PC-3 (cell line): ENCODE measurements around the gene MINK1. TPM values are rescaled to one million over a fixed set of nuclear protein-coding genes. Genes with fewer than 3 reads are reported as not detected.
A peak's percentile ranks its signal among the peaks of the same experiment; 100 is the strongest.

Experiments
- ATAC-seq: fragments of 200-7000 bp; cut with Tn5 transposase; 2 replicates; pipeline ENCODE4 v1.9.1; 2020; ENCODE audit warnings: mild to moderate bottlenecking, moderate library complexity
- BruUV-seq: library from RNA; stranded (reverse); fragments of 400-500 nt; replicated peaks from 2 replicates; lab custom pipeline; 2021; lab: Mats Ljungman, UMichigan
- CTCF ChIA-PET: fragments of 300-600 bp; sonication (Branson Sonifier 250); formaldehyde crosslinking; loops from one replicate; lab custom pipeline; 2022; ENCODE audit warnings: antibody characterized with exemption; lab: Charles Lee
- POLR2A ChIA-PET: fragments of 300-600 bp; sonication (Branson Sonifier 250); formaldehyde crosslinking; loops from one replicate; lab custom pipeline; 2022; ENCODE audit warnings: antibody characterized with exemption; ENCODE audit not compliant: unreplicated experiment; lab: Charles Lee
- DNase-seq: peaks from one replicate; pipeline ENCODE4 v3.0.0-alpha.2; 2015
- H2AFZ ChIP-seq: fragments of 300-600 bp; sonication (generic); 2 replicates; pipeline ENCODE4 v1.6.0; 2016; ENCODE audit warnings: antibody characterized with exemption, low read length
- H3F3A ChIP-seq: fragments of 300-600 bp; sonication (generic); one replicate; pipeline ENCODE4 v1.6.0; 2017; ENCODE audit warnings: antibody characterized with exemption, low read length, control low read depth, mild to moderate bottlenecking; ENCODE audit not compliant: unreplicated experiment
- H3K27ac ChIP-seq: fragments of 300-600 bp; sonication (generic); 2 replicates; pipeline ENCODE4 v1.5.1; 2016; ENCODE audit warnings: mild to moderate bottlenecking, low read length
- H3K27me3 ChIP-seq: fragments of 300-600 bp; sonication (generic); 2 replicates; pipeline ENCODE4 v1.6.1; 2016; ENCODE audit warnings: low read length, mixed read lengths
- H3K36me3 ChIP-seq: fragments of 300-600 bp; sonication (generic); 2 replicates; pipeline ENCODE4 v1.6.1; 2016; ENCODE audit warnings: low read depth, mixed run types, low read length, mixed read lengths
- H3K4me1 ChIP-seq: fragments of 300-600 bp; sonication (generic); 2 replicates; pipeline ENCODE4 v1.5.1; 2016; ENCODE audit warnings: low read length; ENCODE audit not compliant: insufficient read depth
- H3K4me2 ChIP-seq: fragments of 300-600 bp; sonication (generic); 2 replicates; pipeline ENCODE4 v1.6.0; 2016; ENCODE audit warnings: low read length
- H3K4me3 ChIP-seq: fragments of 300-600 bp; sonication (generic); 2 replicates; pipeline ENCODE4 v1.5.1; 2016; ENCODE audit warnings: mild to moderate bottlenecking, low read length, mixed read lengths
- H3K79me2 ChIP-seq: fragments of 300-600 bp; sonication (generic); 2 replicates; pipeline ENCODE4 v1.6.1; 2017; ENCODE audit warnings: low read length, mixed read lengths
- H3K9ac ChIP-seq: fragments of 300-600 bp; sonication (generic); 2 replicates; pipeline ENCODE4 v1.6.0; 2016; ENCODE audit warnings: mild to moderate bottlenecking, low read length
- H3K9me2 ChIP-seq: fragments of 300-600 bp; sonication (generic); replicated peaks from 2 replicates; pipeline ENCODE4 v1.6.1; 2016; ENCODE audit warnings: mixed run types, low read length, mixed read lengths
- H3K9me3 ChIP-seq: fragments of 300-600 bp; sonication (generic); 2 replicates; pipeline ENCODE4 v1.6.1; 2016; ENCODE audit warnings: low read length, mixed read lengths
- H4K20me1 ChIP-seq: fragments of 300-600 bp; sonication (generic); 2 replicates; pipeline ENCODE4 v1.6.1; 2016; ENCODE audit warnings: low read length, mixed read lengths
- CTCF ChIP-seq: fragments of 300-600 bp; sonication (generic); conservative IDR thresholded peaks from 2 replicates; pipeline ENCODE4 v1.5.1; 2017; ENCODE audit warnings: antibody characterized with exemption, low read depth, mild to moderate bottlenecking, low read length
- EZH2 ChIP-seq: fragments of 300-600 bp; sonication (generic); IDR thresholded peaks from one replicate; pipeline ENCODE4 v1.6.1; 2017; ENCODE audit warnings: antibody characterized with exemption, mild to moderate bottlenecking, low read length; ENCODE audit not compliant: unreplicated experiment
- EZH2phosphoT487 ChIP-seq: fragments of 300-600 bp; sonication (generic); IDR thresholded peaks from 2 replicates; pipeline ENCODE4 v1.6.1; 2018; ENCODE audit warnings: mild to moderate bottlenecking, antibody characterized with exemption, low read length, borderline replicate concordance
- intact Hi-C: fragments of 100-400 bp; cut with micrococcal nuclease; formaldehyde crosslinking; loops from 2 replicates; pipeline ENCODE4 v1.9.0; 2023
- total RNA-seq: library from RNA; depleted of rRNA; stranded (reverse); fragments of >200 nt; gene quantifications from 2 replicates; pipeline ENCODE4 v1.2.3, GENCODE V29; 2014

Gene MINK1
- total RNA-seq, 1 experiment from 2014 or later = 44.5 TPM

GRCh38 chr17:4853208-4853671 lies 20.1 kb downstream of the MINK1 start:
- ChIA-PET CTCF (no interaction called here), POLR2A (no interaction called here)
- Histone ChIP-seq H3K4me1 (peaks cover 49% of the 10 kb centered on the region), H3K9ac (no peak overlapping the region), H3F3A (peaks cover 15% of the 10 kb centered on the region), H3K4me2 (no peak overlapping the region), H2AFZ (no peak overlapping the region), H3K36me3 (no peaks in the 10 kb centered on the region), H3K9me3 (no peaks in the 10 kb centered on the region), H3K27me3 (no peaks in the 10 kb centered on the region), H3K4me3 (no peak overlapping the region), H3K79me2 (peaks cover 59% of the 10 kb centered on the region), H3K27ac (no peak overlapping the region), H3K9me2 (no peaks in the 10 kb centered on the region), H4K20me1 (no peaks in the 10 kb centered on the region)
- TF ChIP-seq EZH2phosphoT487 = no peak
- no peak for TF ChIP-seq EZH2
- no peak for TF ChIP-seq CTCF
- ATAC-seq = no peak
- intact Hi-C loops = no loop called here
- no peak for DNase-seq
- BruUV-seq = no TSS peak

- H3F3A ChIP-seq = peaks cover 15% of the 10 kb centered on the region
- CTCF ChIA-PET = no interaction called here
- no peaks in the 10 kb centered on the region for H3K9me3 ChIP-seq
- H3K9ac ChIP-seq = no peak overlapping the region
- no peaks in the 10 kb centered on the region for H3K36me3 ChIP-seq
- BruUV-seq = no TSS peak
- H3K4me2 ChIP-seq = no peak overlapping the region
- H3K4me1 ChIP-seq = peaks cover 47% of the 10 kb centered on the region
- no peak for ATAC-seq
- DNase-seq = peak; percentile 5
- no peaks in the 10 kb centered on the region for H4K20me1 ChIP-seq
- H3K9me2 ChIP-seq = no peaks in the 10 kb centered on the region
- peaks cover 61% of the 10 kb centered on the region for H3K79me2 ChIP-seq
- POLR2A ChIA-PET = no interaction called here
- no peak overlapping the region for H2AFZ ChIP-seq
- no peak overlapping the region for H3K27ac ChIP-seq
- no peak for TF ChIP-seq EZH2
- no peak for TF ChIP-seq EZH2phosphoT487
- no peak for TF ChIP-seq CTCF
- H3K4me3 ChIP-seq = no peak overlapping the region
- intact Hi-C loops = no loop called here
- H3K27me3 ChIP-seq = no peaks in the 10 kb centered on the region
Measured at GRCh38 chr17:4854111-4854681, 21.1 kb downstream of the MINK1 start.

GRCh38 chr17:4856271-4856936 lies 23.3 kb downstream of the MINK1 start:
- Histone ChIP-seq H3K9ac (no peak overlapping the region), H3K9me2 (no peaks in the 10 kb centered on the region), H3F3A (peaks cover 6% of the 10 kb centered on the region), H4K20me1 (no peaks in the 10 kb centered on the region), H3K4me3 (no peak overlapping the region), H3K27ac (no peak overlapping the region), H3K79me2 (peaks cover 63% of the 10 kb centered on the region), H3K4me2 (no peak overlapping the region), H3K27me3 (no peaks in the 10 kb centered on the region), H3K36me3 (peaks cover 6% of the 10 kb centered on the region; the same call in 1 of the 2 replicates), H3K4me1 (peaks cover 27% of the 10 kb centered on the region), H2AFZ (no peak overlapping the region), H3K9me3 (no peaks in the 10 kb centered on the region)
- CTCF ChIA-PET = no interaction called here
- no peak for TF ChIP-seq CTCF
- no peak for TF ChIP-seq EZH2
- intact Hi-C loops = no loop called here
- no TSS peak for BruUV-seq
- ATAC-seq (no peak), DNase-seq (no peak)
- POLR2A ChIA-PET = no interaction called here
